ENCODE measurements around the gene NUP43.
"Not testable (repeated sequence)": the region's sequence is repeated elsewhere in the genome, so short reads cannot be mapped to it uniquely, and the experiment has no call there.

Gene NUP43

GRCh38 chr6:149754548-149754947, 8.2 kb upstream of the NUP43 start:
- Histone ChIP-seq H3K4me1 (ENCODE audit: control insufficient read depth, low read length) (peaks cover 46% of the 10 kb centered on the region), H3K9me3 (ENCODE audit: control insufficient read depth, insufficient read depth, low read length) (no peaks in the 10 kb centered on the region), H3K27me3 (ENCODE audit: control insufficient read depth, low read length) (no peaks in the 10 kb centered on the region), H3K4me2 (ENCODE audit: low read length) (no peak overlapping the region), H3K36me3 (ENCODE audit: control insufficient read depth, low read length) (peaks cover 36% of the 10 kb centered on the region), H3K79me2 (ENCODE audit: control insufficient read depth, low read length) (peaks cover 98% of the 10 kb centered on the region), H3K4me3 (ENCODE audit: low read length) (no peak overlapping the region), H4K20me1 (ENCODE audit: control insufficient read depth, insufficient read depth, low read depth, low read length) (peaks cover 13% of the 10 kb centered on the region), H3F3A (ENCODE audit: control insufficient read depth, insufficient read depth) (0 out of 2 replicates have a peak, but pooled peaks cover 3% of the 10 kb centered on the region), H3K27ac (ENCODE audit: low read depth, low read length) (no peak overlapping the region), H3K9me2 (replicated peaks; ENCODE audit: control insufficient read depth, low read length) (no peaks in the 10 kb centered on the region)
- TF ChIP-seq EZH2phosphoT487 (IDR thresholded peaks at IDR 0.05; ENCODE audit: borderline replicate concordance, low read length) (no peak), CTCF (IDR thresholded peaks at IDR 0.05; ENCODE audit: low read depth, low read length, poor library complexity, severe bottlenecking) (no peak)

- Histone ChIP-seq H4K20me1 (ENCODE audit: control insufficient read depth, insufficient read depth, low read depth, low read length) (peaks cover 13% of the 10 kb centered on the region), H3K79me2 (ENCODE audit: control insufficient read depth, low read length) (peaks cover 87% of the 10 kb centered on the region), H3K4me1 (ENCODE audit: control insufficient read depth, low read length) (peaks cover 52% of the 10 kb centered on the region), H3K36me3 (ENCODE audit: control insufficient read depth, low read length) (peaks cover 36% of the 10 kb centered on the region)
- not testable (repeated sequence) for H3K9me3 ChIP-seq (ENCODE audit: control insufficient read depth, insufficient read depth, low read length); H3K4me2 ChIP-seq (ENCODE audit: low read length); H3K27ac ChIP-seq (ENCODE audit: low read depth, low read length); H3K9me2 ChIP-seq (replicated peaks; ENCODE audit: control insufficient read depth, low read length); H3K27me3 ChIP-seq (ENCODE audit: control insufficient read depth, low read length); H3K4me3 ChIP-seq (ENCODE audit: low read length); H3F3A ChIP-seq (ENCODE audit: control insufficient read depth, insufficient read depth)
These were observed 7.0 kb upstream of the NUP43 start for GRCh38 chr6:149753374-149753637.

GRCh38 chr6:149752600-149753373, 6.5 kb upstream of the NUP43 start:
- Histone ChIP-seq H3K4me2 (ENCODE audit: low read length) (no peak overlapping the region; the same call in 1 of the 2 replicates), H4K20me1 (ENCODE audit: control insufficient read depth, insufficient read depth, low read depth, low read length) (peaks cover 13% of the 10 kb centered on the region)

GRCh38 chr6:149751920-149752319, 5.6 kb upstream of the NUP43 start:
- H3K4me3 ChIP-seq (ENCODE audit: low read length); H3K27me3 ChIP-seq (ENCODE audit: control insufficient read depth, low read length); H3K27ac ChIP-seq (ENCODE audit: low read depth, low read length); H3K9me3 ChIP-seq (ENCODE audit: control insufficient read depth, insufficient read depth, low read length); H3K9me2 ChIP-seq (replicated peaks; ENCODE audit: control insufficient read depth, low read length); H3F3A ChIP-seq (ENCODE audit: control insufficient read depth, insufficient read depth): not testable (repeated sequence)
- Histone ChIP-seq H3K79me2 (ENCODE audit: control insufficient read depth, low read length) (peaks cover 76% of the 10 kb centered on the region), H4K20me1 (ENCODE audit: control insufficient read depth, insufficient read depth, low read depth, low read length) (peaks cover 13% of the 10 kb centered on the region), H3K36me3 (ENCODE audit: control insufficient read depth, low read length) (peaks cover 36% of the 10 kb centered on the region), H3K4me1 (ENCODE audit: control insufficient read depth, low read length) (peaks cover 56% of the 10 kb centered on the region), H3K4me2 (ENCODE audit: low read length) (peak overlapping the region; percentile 98; the same call in 1 of the 2 replicates)

More at GRCh38 chr6:149752600-149753373, 6.5 kb upstream of the NUP43 start:
- TF ChIP-seq EZH2phosphoT487 (IDR thresholded peaks at IDR 0.05; ENCODE audit: borderline replicate concordance, low read length) (no peak), CTCF (IDR thresholded peaks at IDR 0.05; ENCODE audit: low read depth, low read length, poor library complexity, severe bottlenecking) (no peak)
- Histone ChIP-seq H3K27me3 (ENCODE audit: control insufficient read depth, low read length) (no peaks in the 10 kb centered on the region), H3K79me2 (ENCODE audit: control insufficient read depth, low read length) (peaks cover 83% of the 10 kb centered on the region), H3F3A (ENCODE audit: control insufficient read depth, insufficient read depth) (0 out of 2 replicates have a peak, but pooled peaks cover 5% of the 10 kb centered on the region), H3K9me3 (ENCODE audit: control insufficient read depth, insufficient read depth, low read length) (no peaks in the 10 kb centered on the region), H3K4me3 (ENCODE audit: low read length) (no peak overlapping the region), H3K4me1 (ENCODE audit: control insufficient read depth, low read length) (peaks cover 54% of the 10 kb centered on the region), H3K9me2 (replicated peaks; ENCODE audit: control insufficient read depth, low read length) (no peaks in the 10 kb centered on the region), H3K36me3 (ENCODE audit: control insufficient read depth, low read length) (peaks cover 36% of the 10 kb centered on the region), H3K27ac (ENCODE audit: low read depth, low read length) (no peak overlapping the region)

Measured in DOHH2 (cell line).